Endometrium (tissue), 2 donors: ENCODE measurements around the gene WDR35.

Experiments used
- FAIRE-seq: peaks from 2 replicates; lab custom pipeline; 2012; peaks lifted over from hg19 to GRCh38; lab: Jason Lieb, UNC
- donor health status: control.
- donor health status: control.

The WDR35 gene

DNA sequence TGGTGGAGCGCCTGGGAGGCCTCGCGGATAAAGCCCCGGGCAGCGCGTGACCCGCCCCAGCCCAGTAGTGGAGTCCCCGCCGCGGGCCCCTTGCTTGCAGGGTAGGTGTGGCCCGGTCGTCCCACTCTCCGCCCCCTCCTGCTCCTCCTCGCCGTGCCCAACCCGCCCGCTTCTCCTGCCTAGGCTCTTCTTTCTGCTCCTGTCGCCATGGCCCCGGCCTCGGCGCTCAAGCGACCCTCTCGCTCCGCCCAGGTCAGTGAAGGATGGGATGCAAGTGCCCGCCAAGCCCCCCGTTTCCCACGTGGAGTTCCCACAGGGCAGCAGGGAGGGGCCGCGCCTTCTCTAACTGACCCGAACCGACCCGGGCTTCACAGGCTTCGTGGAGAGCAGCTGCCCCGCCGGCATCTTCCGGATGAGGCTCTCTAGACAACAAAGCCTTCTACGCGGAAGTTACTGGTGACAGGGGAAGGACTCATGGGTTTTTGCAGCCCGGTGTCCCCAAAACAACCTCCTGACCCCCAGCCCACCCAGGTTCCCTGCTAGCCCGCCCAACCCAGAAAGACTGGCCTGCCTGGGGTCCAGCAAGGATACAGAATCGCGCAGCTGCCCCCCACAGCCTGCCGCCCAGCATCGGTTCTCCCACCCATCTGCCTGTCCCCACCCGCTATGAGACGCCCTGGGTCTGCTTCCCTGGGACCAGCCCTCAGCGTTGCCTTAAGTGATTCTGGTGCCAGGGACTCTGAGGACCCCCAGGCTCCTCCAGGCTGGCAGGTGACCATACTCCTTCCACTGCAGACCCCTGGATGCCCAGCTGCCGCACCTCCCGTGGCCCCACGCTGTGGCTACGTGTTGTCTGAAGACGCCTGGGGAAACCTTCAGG, 121.0 kb downstream of the WDR35 start:
- FAIRE-seq: no peak

DNA sequence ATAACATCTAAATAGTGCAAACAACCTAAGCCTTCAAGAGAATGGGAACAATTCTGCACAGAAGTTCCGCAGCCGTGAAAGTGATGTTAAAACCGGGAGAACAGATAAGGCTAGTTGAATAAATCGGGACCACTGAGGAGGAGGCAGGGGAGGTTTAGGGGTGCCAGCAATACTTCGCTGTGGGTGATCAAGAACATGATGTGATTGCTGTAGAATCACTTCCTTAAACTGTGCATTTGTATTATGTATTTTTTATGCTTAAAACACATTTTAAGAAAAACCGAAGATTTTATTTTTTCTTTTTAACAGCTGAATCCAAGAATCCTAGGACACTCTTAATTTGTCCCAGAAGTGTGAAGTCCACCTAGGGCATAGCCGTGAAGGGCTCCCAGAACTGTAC, 121.7 kb downstream of the WDR35 start:
- FAIRE-seq: no peak

DNA sequence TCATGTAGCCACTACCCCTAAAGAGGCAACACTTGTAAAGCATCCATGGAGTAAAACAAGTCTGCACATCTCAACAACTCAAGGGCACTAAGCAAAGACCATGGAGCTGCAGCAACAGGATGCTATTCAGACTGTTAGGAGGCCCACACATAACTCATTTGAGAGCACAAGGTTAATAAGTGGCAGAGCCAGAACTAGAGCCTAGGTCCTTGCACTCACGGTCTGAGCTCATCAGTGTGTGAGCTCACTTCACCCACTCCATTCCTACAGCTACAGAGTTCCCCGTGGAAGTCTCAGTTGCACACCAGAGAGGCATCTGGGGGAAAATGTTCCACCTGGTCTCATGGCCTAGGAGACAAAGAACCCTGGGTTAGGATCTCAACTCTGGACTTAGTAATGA, 123.1 kb downstream of the WDR35 start:
- FAIRE-seq: no peak

GRCh38 chr2:19865151-19865550, 124.8 kb downstream of the WDR35 start:
- no peak for FAIRE-seq

DNA sequence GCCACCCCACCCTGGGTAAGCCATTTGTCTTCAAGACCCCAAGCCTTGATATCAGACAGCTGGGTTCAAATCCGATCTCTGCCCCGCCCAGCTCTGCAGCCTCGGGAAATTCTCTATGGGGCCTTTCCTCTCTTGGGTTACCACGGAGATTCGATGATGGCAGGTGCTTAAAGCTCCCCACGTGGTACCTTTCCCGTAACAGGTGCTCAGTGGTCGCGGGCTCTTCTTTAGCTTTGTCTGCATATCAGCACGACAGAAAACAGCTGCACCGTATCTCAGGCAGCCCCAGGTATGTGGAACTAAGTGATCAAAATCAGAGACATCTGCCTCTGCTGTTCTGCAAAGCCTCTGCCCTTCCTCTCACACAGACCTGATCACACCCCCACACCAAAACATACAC, 125.5 kb downstream of the WDR35 start:
- FAIRE-seq: no peak

- no peak for FAIRE-seq
Observed at GRCh38 chr2:19863303-19864041, 126.4 kb downstream of the WDR35 start.

GRCh38 chr2:19861813-19862212, 128.1 kb downstream of the WDR35 start:
- no peak for FAIRE-seq
